GM18868 (cell line): Measurements from ENCODE around the gene LRP1B.

ENCODE experiments used
- ATAC-seq: cut with Tn5 transposase; IDR thresholded peaks from one replicate; pipeline ENCODE4 v1.9.1; 2021; ENCODE audit warnings: mild to moderate bottlenecking, moderate library complexity; ENCODE audit not compliant: unreplicated experiment

Gene LRP1B

DNA sequence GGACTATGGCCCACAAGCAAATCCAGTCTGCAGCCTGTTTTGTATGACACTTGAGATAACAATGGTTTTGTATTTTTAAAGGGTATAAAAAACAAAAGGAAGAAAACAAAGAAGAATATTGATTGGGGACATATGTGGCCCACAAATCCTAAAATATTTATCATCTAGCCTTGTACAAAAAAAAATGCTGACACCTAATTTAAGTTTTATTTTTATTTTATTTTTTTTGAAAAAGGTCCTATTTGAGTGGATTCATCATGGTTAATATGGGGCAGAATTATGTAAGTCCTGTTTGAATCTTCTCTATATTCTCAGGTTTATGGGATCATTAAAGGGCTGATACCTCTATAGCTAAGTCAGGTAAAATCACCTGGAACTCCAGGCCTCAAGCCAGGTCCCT, 525.7 kb downstream of the LRP1B start:
- no peak for ATAC-seq

DNA sequence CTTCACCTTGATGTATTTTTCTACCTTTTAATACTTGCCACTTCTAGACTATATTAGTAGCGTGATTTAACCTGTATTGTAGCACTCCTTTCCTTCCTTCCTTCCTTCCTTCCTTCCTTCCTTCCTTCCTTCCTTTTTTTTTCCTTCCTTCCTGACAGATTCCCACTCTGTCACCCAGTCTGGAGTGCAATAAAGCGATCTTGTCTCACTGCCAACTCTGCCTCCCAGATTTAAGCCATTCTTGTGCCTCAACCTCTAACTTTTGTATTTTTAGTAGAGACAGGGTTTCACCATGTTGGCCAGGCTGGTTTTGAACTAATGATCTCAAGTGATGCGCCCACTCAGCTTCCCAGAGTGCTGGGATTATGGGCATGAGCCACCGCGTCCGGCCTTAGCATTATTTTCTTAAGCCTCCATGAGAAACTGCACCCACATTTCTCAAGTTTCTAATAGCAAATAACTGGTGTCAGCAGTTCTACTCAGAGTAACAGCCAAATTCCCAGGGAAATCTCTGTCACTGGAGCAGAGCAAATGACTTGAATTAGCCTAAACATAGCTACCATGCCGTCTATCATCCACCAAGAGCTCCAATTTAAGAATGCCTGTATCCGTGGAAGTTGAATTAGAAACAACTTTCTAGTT, 529.2 kb downstream of the LRP1B start:
- no peak for ATAC-seq

- ATAC-seq = no peak
Observed at GRCh38 chr2:141599721-141600120, 531.1 kb downstream of the LRP1B start.

GRCh38 chr2:141598982-141599381, 531.8 kb downstream of the LRP1B start:
- ATAC-seq = no peak

- no peak for ATAC-seq
Observed at GRCh38 chr2:141595316-141595920, 535.4 kb downstream of the LRP1B start.

DNA sequence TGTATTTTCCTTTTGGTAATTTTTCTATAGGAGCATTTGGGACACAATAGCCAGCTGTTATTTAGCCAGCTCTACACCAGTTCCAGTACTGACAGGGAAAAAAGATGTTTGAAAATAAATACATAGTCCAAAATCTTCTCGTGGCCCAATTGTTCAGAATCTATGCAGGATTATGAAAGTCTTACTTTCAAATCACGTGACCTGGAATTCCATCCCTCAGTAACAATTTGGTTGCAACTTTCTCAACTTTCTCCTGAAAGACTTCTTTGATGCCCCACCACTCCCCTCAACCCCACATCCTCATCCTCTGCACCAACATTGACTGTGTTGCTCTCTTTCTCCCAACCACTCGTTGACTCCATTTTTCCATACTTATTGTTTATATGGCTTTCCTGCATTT, 539.0 kb downstream of the LRP1B start:
- no peak for ATAC-seq

GRCh38 chr2:141590620-141591019, 540.2 kb downstream of the LRP1B start:
- no peak for ATAC-seq

GRCh38 chr2:141589314-141589713, 541.5 kb downstream of the LRP1B start:
- ATAC-seq = peak; percentile 33

- ATAC-seq = no peak
Observed at GRCh38 chr2:141586985-141587384, 543.8 kb downstream of the LRP1B start.

DNA sequence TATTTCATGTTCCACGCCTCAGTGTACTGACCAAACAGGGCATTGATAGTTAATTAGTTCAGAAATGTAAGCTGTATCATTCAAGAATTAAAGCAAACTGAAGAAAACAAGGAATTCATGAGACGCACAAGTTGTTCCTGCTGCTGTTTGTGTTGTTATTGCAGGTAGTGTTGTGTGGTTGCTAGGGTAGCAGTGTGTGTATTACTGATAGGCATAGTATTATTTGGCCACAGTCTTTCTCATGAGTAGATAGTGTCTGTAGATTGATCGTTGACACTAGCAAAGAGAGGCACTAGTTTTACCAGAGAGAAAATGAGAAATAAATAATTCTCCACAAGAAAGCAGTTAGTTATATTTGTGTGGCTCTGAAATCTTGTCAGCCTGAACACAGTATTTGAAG, 548.6 kb downstream of the LRP1B start:
- ATAC-seq = no peak

DNA sequence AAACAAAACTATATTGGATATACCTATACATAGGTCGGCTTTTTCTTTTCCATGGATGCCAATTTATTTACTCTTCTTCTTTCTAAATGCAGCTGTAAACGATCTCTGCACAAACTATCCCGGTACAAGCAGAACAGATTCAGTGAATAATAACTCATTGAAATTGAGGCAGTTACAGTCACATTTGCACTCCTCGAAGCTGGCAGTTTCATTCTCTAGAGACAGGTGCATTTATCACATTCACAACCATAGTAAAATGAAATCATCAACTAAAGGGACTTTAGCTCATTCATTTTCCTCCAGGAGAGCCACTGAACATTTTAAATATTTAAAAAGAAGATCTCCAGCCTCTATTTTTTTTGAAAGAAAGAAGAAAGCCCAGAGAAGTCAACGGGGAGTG, 551.7 kb downstream of the LRP1B start:
- ATAC-seq = no peak

GRCh38 chr2:141570474-141571131, 560.2 kb downstream of the LRP1B start:
- no peak for ATAC-seq

DNA sequence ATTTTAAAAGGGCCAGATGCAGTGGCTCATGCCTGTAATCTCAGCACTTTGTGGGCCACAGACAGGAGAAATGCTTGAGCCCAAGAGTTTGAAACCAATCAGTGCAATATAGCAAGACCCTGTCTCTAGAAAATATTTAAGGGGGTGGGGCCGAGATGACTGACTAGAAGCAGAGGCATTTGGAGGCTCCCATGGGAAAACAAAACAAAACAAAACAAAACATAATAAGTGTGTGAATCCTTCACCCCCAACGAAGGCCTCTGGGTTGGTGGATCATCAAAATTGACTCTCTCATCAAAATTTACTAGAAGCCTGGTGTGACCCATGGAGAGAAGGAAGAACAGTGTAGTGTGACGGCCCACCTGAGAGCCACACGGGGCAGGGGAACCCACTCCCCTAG, 560.9 kb downstream of the LRP1B start:
- no peak for ATAC-seq

DNA sequence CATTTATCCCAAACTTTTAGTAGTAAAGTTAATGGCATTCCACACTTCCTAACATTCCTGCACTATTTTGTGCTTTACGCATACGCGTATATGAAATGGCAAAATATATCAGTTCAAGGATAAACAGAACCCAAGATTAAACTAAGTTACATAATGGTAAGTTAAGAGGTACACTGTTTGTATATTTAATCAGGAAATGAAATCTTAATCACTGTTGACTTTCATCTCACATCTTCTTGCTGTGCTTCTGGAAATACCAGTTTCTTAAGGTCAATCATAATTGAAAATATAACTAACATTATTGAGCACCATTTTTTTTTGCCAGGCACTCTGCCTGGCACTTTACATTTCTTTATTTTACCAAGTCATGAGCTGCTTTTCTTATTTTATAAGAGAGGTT, 565.2 kb downstream of the LRP1B start:
- no peak for ATAC-seq

- ATAC-seq = no peak
Observed at GRCh38 chr2:141560723-141561122, 570.1 kb downstream of the LRP1B start.

- ATAC-seq = peak; percentile 81
Observed at GRCh38 chr2:141557329-141558095, 573.3 kb downstream of the LRP1B start.

DNA sequence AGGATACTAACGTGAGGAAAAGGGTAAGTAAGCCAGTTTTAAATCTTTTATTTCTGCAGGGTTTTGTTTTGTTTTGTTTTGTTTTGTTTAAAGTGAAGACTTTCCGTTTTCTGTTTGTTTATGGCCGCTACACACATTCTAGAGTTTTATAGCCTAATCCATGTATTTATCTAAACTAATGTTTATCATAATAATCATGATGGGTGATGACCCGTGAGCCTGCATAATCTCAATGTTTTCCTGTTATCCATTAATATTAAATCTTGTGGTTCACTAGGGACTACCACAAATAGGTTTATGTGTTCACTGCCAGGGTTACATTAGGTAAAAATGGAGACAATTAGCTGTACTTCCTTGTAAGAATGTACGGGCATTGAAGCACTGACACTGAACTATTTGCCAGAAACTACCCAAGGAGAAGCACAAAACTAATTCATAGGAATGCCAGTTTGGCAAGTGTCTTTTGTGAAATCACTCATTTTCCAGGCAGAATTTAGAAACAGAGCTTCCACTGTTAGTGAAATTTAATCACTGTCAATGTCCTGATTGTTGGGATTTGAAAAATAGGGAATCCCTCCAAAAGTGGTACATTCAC, 574.8 kb downstream of the LRP1B start:
- ATAC-seq = no peak

DNA sequence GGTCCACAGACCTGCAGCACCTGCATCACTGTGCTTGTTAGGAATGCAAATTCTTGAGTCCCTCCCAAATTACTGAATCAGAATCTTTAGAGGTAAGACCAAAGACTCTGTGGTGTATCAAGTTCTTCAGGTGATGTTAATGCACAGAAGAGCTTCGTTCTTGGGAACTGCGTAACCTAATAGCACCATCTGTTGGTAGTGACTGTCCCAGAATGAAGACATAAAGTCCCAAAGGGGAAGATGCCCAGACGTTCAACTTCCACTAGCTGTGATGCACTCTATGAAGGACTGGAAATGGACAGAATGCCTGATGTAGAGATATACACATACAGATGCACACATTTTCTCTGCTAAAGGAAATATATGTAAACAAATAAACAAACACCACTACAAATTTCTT, 576.0 kb downstream of the LRP1B start:
- peak; percentile 81 for ATAC-seq

DNA sequence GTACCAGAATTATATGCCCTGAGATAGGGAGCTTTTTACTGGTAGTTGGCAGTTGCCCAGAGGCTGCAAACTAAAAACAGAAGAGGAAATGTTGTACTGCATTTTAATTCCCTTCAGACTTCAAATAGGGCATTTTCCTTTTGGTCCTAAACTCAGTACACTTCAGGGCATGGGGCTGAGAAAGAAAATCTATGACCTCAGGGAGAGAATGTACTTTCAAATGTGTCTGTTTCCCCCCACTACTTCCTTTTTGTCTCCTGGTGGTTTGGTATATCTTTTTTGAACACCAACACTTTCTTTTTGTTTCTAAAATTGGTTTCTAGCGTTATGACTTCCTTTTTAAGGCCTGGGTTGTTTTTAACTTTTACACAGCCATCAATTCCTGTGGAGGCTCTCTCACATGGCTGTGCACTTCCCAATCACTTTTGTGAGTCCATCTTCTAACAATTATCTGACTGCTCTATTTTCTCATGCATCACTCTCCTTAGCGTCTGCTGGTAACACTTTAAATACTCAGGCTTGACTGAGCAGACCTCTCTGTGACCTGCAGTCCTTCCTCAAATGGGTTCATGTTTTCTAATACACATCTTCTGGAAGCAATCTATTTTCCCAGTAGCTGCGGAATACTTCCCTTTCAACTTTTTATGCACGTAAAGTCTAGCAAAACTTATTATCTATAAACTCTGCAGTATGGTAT, 596.0 kb downstream of the LRP1B start:
- peak; percentile 87 for ATAC-seq

DNA sequence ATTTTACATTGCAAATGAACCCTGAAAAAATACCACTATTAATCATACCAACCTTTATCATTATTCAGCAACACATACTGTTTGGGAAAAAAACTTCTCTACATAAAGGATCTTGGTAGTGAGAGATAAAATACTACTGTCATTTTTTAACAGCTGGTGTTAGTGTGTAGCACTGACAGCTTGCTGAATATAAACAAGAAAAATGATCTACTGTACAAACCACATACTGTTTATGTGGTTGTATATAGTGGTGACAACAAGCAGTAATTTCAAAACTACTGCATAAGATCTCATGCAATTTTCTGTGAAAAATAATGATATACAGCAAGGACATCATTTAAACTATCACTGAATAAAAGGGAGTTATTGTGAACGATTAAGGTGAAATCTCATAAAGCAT, 601.2 kb downstream of the LRP1B start:
- ATAC-seq = no peak

DNA sequence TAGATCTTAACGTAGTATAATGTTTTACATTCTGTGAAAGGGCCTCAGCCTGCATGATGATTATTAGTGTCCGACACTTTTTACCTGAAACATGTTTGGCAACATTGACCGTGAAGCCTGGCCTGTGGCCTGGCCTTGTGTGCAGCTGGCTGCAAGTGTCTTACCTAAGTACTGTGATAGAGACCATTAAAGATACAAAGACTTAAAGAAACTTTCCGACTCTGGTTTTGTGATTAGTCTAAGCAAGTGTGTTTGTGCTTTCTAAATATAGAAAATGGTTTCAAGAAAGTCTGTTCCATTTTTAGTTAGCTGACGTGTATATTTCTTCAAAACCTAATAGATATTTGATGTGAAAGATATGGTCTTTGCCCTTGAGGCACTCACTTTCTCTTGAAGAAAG, 601.8 kb downstream of the LRP1B start:
- peak; percentile 90 for ATAC-seq
